Kidney epithelial cell (primary cell): ENCODE data around the gene SCRN1. TPM values are rescaled to one million over a fixed set of nuclear protein-coding genes. Genes with fewer than 3 reads are reported as not detected.

ENCODE experiments used
- DNase-seq: peaks from one replicate; pipeline ENCODE4 v3.0.0-alpha.2; 2010; ENCODE audit warnings: low read depth
- H3K27me3 ChIP-seq: 2 replicates; pipeline ENCODE4 v1.6.0; 2011; ENCODE audit warnings: low read length; ENCODE audit not compliant: control insufficient read depth, insufficient read depth
- H3K36me3 ChIP-seq: 2 replicates; pipeline ENCODE4 v1.5.1; 2011; ENCODE audit warnings: low read length; ENCODE audit not compliant: control insufficient read depth, insufficient read depth
- H3K4me3 ChIP-seq: 2 replicates; pipeline ENCODE4 v1.5.1; 2011; ENCODE audit warnings: low read depth, mild to moderate bottlenecking, control low read depth, low read length
- CTCF ChIP-seq: IDR thresholded peaks from 2 replicates; pipeline ENCODE4 v1.5.1; 2011; ENCODE audit warnings: mild to moderate bottlenecking, moderate library complexity, low read length, control low read depth, inconsistent platforms; ENCODE audit not compliant: insufficient read depth, poor library complexity, severe bottlenecking
- total RNA-seq: library from RNA; depleted of rRNA; stranded (reverse); fragments of >200 nt; gene quantifications from 2 replicates; pipeline ENCODE4 v1.2.3, GENCODE V29; 2015

The SCRN1 gene
- total RNA-seq, 1 donor from 2014 or later = 79.6 TPM

GRCh38 chr7:30019387-30019786 lies 29.8 kb upstream of the SCRN1 start:
- no peak for TF ChIP-seq CTCF
- no peaks in the 10 kb centered on the region for H3K36me3 ChIP-seq
- H3K27me3 ChIP-seq = no peaks in the 10 kb centered on the region
- DNase-seq = no peak
- no peak overlapping the region for H3K4me3 ChIP-seq

- DNase-seq = no peak
- no peak for TF ChIP-seq CTCF
- no peaks in the 10 kb centered on the region for H3K27me3 ChIP-seq
Measured at GRCh38 chr7:30018451-30018850, 28.9 kb upstream of the SCRN1 start.

GRCh38 chr7:30012757-30013156 lies 23.2 kb upstream of the SCRN1 start:
- TF ChIP-seq CTCF = no peak

More at GRCh38 chr7:30018451-30018850, 28.9 kb upstream of the SCRN1 start:
- Histone ChIP-seq H3K4me3 (no peak overlapping the region), H3K36me3 (no peaks in the 10 kb centered on the region)

GRCh38 chr7:30010021-30010420 lies 20.4 kb upstream of the SCRN1 start:
- Histone ChIP-seq H3K36me3 (no peaks in the 10 kb centered on the region), H3K27me3 (no peaks in the 10 kb centered on the region), H3K4me3 (no peak overlapping the region)
- TF ChIP-seq CTCF = no peak
- DNase-seq = no peak

More at GRCh38 chr7:30012757-30013156, 23.2 kb upstream of the SCRN1 start:
- no peak overlapping the region for H3K4me3 ChIP-seq
- H3K27me3 ChIP-seq = no peaks in the 10 kb centered on the region
- H3K36me3 ChIP-seq = no peaks in the 10 kb centered on the region
- no peak for DNase-seq

- Histone ChIP-seq H3K27me3 (no peaks in the 10 kb centered on the region), H3K4me3 (no peak overlapping the region), H3K36me3 (no peaks in the 10 kb centered on the region)
- DNase-seq = no peak
- TF ChIP-seq CTCF = no peak
Measured at GRCh38 chr7:30005464-30005863, 15.9 kb upstream of the SCRN1 start.

- no peak overlapping the region for H3K4me3 ChIP-seq
- DNase-seq = no peak
- no peaks in the 10 kb centered on the region for H3K36me3 ChIP-seq
- TF ChIP-seq CTCF = no peak
- H3K27me3 ChIP-seq = no peaks in the 10 kb centered on the region
Measured at GRCh38 chr7:30003098-30003497, 13.5 kb upstream of the SCRN1 start.
